ENCODE results near the gene KRT33B.
"Not testable (repeated sequence)": the region's sequence is repeated elsewhere in the genome, so short reads cannot be mapped to it uniquely, and the experiment has no call there.

The KRT33B gene

DNA sequence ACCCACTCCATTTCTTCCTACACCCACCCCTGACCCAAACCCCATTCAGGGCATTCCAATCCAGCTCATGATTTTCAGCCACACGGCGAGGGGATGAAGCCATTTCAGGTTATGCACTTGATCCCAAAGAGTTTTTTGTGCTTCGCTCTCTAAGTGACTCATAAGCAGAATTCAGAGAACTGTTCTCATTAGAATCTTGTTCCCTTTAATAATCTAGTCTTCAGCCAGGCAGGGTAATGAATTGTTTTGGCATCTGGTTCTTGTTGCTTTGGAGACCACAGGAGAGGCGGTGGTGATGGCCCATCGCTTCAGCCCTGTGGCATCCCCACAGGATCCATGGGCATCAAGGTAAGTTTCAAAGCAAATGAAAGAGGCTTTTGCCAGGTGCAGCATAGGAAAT lies 32.5 kb upstream of the KRT33B start:
- TF ChIP-seq, protein P1, sequence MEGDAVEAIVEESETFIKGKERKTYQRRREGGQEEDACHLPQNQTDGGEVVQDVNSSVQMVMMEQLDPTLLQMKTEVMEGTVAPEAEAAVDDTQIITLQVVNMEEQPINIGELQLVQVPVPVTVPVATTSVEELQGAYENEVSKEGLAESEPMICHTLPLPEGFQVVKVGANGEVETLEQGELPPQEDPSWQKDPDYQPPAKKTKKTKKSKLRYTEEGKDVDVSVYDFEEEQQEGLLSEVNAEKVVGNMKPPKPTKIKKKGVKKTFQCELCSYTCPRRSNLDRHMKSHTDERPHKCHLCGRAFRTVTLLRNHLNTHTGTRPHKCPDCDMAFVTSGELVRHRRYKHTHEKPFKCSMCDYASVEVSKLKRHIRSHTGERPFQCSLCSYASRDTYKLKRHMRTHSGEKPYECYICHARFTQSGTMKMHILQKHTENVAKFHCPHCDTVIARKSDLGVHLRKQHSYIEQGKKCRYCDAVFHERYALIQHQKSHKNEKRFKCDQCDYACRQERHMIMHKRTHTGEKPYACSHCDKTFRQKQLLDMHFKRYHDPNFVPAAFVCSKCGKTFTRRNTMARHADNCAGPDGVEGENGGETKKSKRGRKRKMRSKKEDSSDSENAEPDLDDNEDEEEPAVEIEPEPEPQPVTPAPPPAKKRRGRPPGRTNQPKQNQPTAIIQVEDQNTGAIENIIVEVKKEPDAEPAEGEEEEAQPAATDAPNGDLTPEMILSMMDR (conservative IDR thresholded peaks at IDR 0.05), result no peak
- no peak overlapping the region for H3K27ac ChIP-seq

DNA sequence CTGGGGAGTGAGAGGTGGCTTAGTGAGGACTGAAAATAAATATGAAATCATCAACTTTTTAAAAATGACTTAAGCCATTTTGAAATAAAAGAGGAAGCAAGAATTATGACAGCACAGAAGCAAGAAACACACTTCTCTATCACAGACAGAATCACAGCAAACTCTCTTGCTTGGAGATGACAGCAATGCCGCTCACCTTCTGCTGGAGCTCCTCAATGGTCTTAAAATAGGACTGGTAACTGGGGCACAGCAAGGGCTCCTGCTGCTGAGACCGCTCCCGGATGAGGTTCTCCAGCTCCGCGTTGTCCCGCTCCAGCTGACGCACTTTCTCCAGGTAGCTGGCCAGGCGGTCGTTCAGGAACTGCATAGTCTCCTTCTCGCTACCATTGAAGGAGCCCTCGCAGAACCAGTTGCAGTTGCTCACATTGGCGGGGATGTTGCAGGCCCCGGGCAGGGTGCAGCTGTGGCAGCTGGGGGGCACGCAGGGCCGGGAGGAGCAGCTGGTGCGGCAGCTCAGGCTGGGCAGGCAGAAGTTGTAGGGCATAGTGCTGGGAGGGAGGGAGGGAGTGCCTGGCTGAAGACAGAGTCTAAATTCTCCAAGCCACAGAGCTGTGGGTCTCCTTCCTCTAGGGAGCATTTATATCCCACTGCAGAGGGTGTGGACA lies 27.5 kb upstream of the KRT33B start, which contains the start of gene KRT31:
TSS of gene KRT31 (minus strand) at position 613 of the 665 bp plus-strand sequence. CDS start at position 544, 69 bp downstream.
- H3K27ac ChIP-seq, result no peak within 1 kb of the TSS
- TF ChIP-seq, protein P1 (conservative IDR thresholded peaks at IDR 0.05), result no peak

DNA sequence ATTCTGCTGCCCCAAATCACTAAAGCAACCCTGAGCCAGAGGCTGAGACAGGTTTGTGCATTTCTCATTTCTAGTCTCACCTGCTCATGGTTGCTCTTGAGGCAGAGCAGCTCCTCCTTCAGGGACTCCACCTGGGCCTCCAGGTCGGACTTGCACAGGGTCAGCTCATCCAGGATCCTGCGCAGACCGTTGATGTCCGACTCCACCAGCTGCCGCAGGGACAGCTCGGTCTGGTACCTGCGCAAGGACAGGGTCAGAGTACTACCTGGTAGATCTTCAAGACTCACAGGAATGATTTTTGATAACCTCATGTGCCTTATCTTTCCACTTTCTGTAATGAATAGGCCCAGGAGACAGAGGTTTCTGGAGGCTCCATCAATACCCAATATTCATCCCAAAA lies 26.7 kb upstream of the KRT33B start:
- H3K27ac ChIP-seq, result no peak overlapping the region
- TF ChIP-seq, protein P1 (conservative IDR thresholded peaks at IDR 0.05), result no peak

DNA sequence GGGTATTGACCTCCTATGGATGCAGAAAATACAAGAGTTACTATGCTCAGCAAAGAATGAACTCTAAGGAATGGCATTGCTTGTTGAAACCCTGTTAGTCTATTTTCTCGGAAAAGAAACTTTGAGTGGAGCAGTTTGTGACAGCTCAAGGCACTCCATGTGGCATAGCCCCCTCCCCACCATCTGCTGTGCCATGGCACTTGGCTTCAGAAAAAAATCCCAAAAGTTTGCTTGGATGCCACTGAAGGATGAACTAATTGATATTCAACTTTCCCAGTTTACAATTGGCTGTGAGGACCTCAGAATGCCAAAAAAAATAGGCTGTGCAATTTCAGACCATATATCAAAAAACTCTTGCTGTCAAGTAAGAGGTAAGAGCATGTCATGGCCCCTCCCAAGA lies 26.0 kb upstream of the KRT33B start:
- TF ChIP-seq, protein P1 (conservative IDR thresholded peaks at IDR 0.05), result no peak
- H3K27ac ChIP-seq, result no peak overlapping the region

DNA sequence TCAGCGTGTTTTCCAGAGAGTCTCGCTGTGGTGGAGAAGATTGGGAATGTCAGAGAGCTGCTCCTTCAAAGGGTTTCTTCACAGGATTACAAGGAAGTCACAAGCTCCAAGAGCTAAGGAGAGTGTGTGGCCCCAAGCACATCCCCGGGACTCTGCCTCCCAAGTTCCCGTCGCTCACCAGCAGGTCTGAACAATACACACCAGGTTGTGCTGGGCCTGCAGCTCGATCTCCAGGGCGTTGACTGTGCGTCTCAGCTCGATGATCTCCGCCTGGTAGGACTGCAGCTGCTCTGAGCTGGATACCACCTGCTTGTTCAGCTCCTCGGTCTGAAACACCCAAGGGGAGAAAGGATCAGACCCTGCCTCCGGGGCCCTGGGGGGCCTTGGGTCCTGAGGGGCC lies 25.4 kb upstream of the KRT33B start:
- H3K27ac ChIP-seq, result not testable (repeated sequence)

DNA sequence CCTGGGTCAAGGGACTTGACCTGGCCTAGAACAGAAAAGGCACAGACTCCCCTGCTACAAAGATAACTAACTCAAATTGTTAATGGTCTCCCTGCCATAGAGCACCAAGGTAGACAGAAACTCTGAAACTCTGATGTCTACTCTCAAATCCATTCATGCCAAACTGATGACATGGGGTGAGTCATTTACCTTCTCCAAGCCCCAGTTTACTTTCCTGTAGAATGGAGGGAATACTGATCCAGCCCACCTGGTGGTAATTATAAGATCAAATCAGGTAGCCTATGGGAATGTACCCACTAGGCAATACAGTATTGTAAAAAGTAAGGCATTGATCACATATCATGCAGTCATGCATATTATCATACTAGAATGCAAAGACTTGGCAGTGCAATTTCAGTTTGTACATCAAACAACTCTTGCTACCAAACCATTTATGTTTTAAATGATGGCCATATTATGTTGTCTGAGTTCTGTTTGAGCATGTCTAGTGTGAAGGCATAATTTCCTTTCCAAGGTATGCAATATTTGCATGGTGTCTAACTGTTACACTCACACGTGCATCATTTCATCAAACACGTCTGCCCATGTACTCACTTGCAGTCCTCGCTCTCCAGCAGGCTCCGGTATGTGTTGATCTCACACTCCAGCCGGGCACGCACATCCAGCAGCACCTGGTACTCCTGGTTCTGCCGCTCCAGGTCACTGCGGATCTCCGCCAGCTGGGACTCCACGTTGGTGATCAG lies 24.8 kb upstream of the KRT33B start:
- H3K27ac ChIP-seq, result no peak overlapping the region
- TF ChIP-seq, protein P1 (conservative IDR thresholded peaks at IDR 0.05), result no peak

DNA sequence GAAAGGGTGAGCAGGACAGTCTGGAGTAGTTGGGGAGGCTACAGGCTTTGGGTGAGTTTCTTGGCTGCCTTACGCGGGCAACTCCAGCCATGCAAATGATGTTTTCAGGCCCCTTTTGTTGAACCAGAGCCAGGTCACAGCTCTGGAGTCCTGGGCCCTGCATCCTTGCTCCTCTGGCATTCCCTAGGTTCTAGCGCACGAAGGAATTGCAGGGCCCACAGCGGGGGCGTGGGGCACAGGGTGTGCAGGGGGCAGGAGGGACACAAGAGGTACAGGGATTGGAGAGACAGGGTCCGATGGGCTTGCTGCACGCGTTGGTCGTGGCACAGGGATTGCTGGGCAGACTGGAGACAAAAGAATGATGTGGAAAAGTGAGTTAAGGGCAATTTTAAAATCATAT lies 24.2 kb upstream of the KRT33B start:
- TF ChIP-seq, protein P1 (conservative IDR thresholded peaks at IDR 0.05), result no peak
- no peak overlapping the region for H3K27ac ChIP-seq

DNA sequence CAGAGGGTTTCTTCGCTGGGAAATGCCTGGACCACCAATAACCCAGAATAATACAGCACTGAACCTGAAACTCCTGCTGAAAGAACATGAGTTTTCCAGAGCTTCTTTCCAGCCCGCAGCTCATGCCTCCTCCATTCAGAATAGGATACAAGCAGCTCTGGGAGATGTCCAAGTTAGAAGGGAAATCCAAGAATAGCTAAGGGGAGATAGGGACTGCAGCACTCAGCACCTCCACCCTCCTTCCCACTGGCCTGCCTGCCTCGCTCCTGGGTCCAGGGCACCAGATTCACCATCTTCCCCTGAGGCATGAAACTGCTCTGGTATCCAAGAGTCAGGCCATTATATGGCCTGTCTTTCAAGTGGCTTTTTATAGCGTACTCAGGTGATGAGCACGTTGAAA lies 23.7 kb upstream of the KRT33B start:
- H3K27ac ChIP-seq, result no peak overlapping the region
- TF ChIP-seq, protein P1 (conservative IDR thresholded peaks at IDR 0.05), result no peak

All from VCaP (cell line).